ENCODE measurements around the gene NEK9. TPM values are rescaled to one million over a fixed set of nuclear protein-coding genes. Genes with fewer than 3 reads are reported as not detected.

Gene NEK9
- total RNA-seq, result 78.1 TPM
- long read RNA-seq, full-length matches to known transcripts, result 14 of 47 reads
- long read RNA-seq, partial matches to known transcripts, result 9 of 47 reads
- long read RNA-seq, other reads (novel, unspliced or antisense), result 24 of 47 reads

DNA sequence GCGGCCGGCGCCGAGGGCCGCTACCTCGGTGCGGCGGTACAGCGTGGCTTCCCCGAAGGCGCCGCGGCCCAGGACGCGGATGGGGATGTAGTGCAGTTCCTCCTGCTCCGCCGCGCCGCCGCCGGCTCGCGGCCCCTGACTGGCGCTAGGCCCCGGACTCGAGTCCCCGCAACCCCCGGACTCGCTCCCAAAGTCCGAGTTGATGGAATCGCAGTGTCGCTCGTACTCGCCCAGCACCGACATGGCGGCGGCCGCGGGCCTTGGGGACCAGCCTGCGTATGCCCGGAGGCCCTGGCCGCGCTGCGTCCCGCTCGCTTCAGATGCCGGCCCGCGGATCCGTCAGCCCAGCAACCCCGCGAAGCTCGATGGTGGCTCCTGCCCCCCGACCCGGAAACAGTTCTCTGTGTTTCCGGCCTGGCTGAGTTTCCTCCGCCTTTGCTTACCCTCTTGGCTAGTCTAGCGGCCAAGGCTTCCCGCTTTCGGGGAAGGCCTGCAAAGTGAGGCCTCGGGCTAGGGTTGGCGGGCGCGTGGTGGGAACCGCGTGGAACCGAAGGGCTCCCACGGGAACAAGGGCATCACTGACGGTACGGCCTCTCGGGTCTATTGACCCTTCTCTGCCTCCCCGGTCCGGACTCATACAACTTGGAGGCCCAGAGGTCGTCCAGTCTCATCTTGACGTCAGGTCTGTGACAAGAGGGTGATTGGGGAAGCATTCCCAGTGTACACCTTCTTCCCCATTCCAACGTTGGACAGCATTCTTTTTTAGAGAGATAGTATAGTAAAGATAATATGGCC lies at the start of gene NEK9:
Gene NEK9 (minus strand): TSS at position 370 of the 795 bp plus-strand sequence. CDS start 127 bp downstream, at position 243.
- H3K4me1 ChIP-seq, result peaks cover 31% of the 10 kb centered on the region
- peak; percentile 94 for DNase-seq
- peak within 1 kb of the TSS; percentile 82 for H3K4me3 ChIP-seq
- TF ChIP-seq, protein P1, sequence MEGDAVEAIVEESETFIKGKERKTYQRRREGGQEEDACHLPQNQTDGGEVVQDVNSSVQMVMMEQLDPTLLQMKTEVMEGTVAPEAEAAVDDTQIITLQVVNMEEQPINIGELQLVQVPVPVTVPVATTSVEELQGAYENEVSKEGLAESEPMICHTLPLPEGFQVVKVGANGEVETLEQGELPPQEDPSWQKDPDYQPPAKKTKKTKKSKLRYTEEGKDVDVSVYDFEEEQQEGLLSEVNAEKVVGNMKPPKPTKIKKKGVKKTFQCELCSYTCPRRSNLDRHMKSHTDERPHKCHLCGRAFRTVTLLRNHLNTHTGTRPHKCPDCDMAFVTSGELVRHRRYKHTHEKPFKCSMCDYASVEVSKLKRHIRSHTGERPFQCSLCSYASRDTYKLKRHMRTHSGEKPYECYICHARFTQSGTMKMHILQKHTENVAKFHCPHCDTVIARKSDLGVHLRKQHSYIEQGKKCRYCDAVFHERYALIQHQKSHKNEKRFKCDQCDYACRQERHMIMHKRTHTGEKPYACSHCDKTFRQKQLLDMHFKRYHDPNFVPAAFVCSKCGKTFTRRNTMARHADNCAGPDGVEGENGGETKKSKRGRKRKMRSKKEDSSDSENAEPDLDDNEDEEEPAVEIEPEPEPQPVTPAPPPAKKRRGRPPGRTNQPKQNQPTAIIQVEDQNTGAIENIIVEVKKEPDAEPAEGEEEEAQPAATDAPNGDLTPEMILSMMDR (IDR thresholded peaks at IDR 0.05), result no peak
- peak; percentile 97 for ATAC-seq
- intact Hi-C loops (cut with DNase I), result no loop called here
- H3K27ac ChIP-seq, result peak within 1 kb of the TSS; percentile 98
- H3K27me3 ChIP-seq, result no peaks in the 10 kb centered on the region
- H3K9me3 ChIP-seq, result no peaks in the 10 kb centered on the region
- peaks cover 10% of the 10 kb centered on the region for H3K36me3 ChIP-seq

DNA sequence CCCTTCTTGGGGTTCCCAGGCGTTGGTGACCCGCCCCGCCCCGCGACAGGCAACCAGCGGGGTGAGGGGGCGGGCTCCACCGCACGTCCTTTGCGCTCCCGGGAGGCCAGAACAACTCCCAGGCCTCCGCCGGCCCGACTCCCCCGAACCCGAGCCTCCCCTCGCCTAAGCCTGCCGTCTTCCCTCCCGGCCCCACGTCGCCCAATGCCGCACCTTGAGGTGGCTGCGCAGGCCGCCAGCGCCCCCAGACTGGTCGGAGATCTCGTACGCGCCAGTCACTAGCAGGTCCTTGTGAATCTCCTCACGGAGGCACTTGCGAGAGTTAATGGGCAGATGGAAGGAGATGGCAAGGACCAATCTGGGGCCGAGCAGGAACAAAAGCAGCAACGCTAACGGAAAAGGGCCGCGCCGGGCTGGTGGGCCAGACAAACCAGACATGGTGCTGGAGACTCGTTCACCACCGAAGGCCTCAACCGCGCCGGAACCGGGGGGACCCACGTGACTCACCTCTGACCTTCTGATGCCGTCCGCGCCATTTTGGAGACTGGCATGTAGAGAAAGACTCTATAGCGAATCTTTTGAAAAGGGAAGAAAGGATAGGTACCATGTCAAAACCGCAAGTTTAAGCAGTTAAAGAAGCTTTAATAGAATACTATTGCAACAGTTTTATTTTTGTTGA lies 49.4 kb upstream of the NEK9 start, which contains the start of gene TMED10:
Gene TMED10 (minus strand): TSS at position 471 of the 679 bp plus-strand sequence. CDS start 33 bp downstream, at position 438.
- peaks cover 18% of the 10 kb centered on the region for H3K4me1 ChIP-seq
- ATAC-seq (peak; percentile 92), DNase-seq (peak; percentile 94)
- peak within 1 kb of the TSS; percentile 98 for H3K27ac ChIP-seq
- H3K36me3 ChIP-seq, result no peaks in the 10 kb centered on the region
- intact Hi-C loops (cut with DNase I), result no loop called here
- TF ChIP-seq, protein P1 (IDR thresholded peaks at IDR 0.05), result no peak
- peak within 1 kb of the TSS; percentile 74 for H3K4me3 ChIP-seq
- no peaks in the 10 kb centered on the region for H3K9me3 ChIP-seq
- H3K27me3 ChIP-seq, result no peaks in the 10 kb centered on the region

DNA sequence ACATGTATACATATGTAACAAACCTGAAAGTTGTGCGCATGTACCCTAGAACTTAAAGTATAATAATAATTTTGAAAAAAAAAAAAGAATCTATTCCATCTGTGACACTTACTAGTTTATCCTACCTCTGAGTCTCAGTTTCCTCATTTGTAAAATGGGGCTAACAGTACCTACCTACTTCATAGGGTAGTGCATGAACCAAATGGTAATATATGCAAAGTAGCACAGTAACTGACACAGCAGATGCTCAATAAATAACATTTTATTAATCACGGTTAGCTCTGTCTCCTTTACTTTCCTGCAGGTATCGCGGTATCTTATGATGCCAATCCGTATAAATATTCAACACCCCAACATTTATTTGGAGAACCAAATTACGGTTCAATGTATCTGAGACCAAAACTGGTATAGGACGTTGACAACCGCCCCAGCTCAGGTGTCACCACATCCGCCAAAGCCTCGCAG lies 48.9 kb upstream of the NEK9 start:
- H3K27ac ChIP-seq, result peak overlapping the region; percentile 98
- TF ChIP-seq, protein P1 (IDR thresholded peaks at IDR 0.05), result no peak
- ATAC-seq (no peak), DNase-seq (no peak)
- H3K36me3 ChIP-seq, result no peaks in the 10 kb centered on the region
- peaks cover 21% of the 10 kb centered on the region for H3K4me1 ChIP-seq
- H3K27me3 ChIP-seq, result no peaks in the 10 kb centered on the region
- intact Hi-C loops (cut with DNase I), result no loop called here
- H3K4me3 ChIP-seq, result peak overlapping the region; percentile 74
- no peaks in the 10 kb centered on the region for H3K9me3 ChIP-seq

DNA sequence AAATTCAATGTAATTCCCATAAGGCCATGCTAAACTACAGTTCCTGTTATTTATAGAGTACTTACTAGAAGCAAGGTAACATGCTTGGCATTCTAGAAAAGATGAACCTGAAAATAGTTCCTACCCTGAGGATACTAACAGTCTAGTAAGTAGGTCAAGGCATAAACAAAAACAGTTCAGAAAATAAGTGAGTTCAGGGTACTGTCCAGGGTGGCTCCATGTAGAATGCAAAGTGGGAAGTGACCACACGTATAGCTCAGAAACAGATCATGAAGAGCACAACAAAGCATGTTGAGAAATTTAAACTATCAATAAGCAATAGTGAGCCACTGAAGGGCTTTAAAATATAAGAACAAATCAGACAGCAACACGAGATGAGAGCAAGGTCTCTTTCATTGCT lies 47.2 kb upstream of the NEK9 start:
- no peak for DNase-seq
- no peaks in the 10 kb centered on the region for H3K27me3 ChIP-seq
- H3K9me3 ChIP-seq, result no peaks in the 10 kb centered on the region
- no peak for ATAC-seq
- intact Hi-C loops (cut with DNase I), result no loop called here
- no peak overlapping the region for H3K27ac ChIP-seq
- TF ChIP-seq, protein P1 (IDR thresholded peaks at IDR 0.05), result no peak
- peaks cover 26% of the 10 kb centered on the region for H3K4me1 ChIP-seq
- H3K4me3 ChIP-seq, result no peak overlapping the region
- H3K36me3 ChIP-seq, result no peaks in the 10 kb centered on the region

DNA sequence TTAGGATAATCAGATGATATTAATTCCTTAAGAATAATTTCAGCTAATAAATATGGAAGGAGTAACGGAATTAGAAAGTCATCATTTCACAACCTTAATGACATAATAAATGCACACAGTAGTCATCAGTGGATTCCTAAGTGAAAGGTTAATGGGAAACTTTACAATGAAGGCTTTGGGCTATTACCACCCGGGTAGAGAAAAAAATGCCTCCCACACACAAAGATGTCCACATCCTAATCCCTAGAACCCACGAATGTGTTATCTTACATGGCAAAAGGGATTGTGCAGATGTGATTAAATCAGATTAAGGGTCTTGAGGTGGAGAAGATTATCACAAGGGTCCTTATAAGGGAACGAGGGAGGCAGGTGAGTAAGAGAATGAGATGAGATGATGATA lies 43.9 kb upstream of the NEK9 start:
- peak; percentile 45 for ATAC-seq
- peaks cover 55% of the 10 kb centered on the region for H3K4me1 ChIP-seq

More for the DNA sequence above, 43.9 kb upstream of the NEK9 start:
- Histone ChIP-seq H3K27me3 (no peaks in the 10 kb centered on the region), H3K27ac (no peak overlapping the region), H3K9me3 (no peaks in the 10 kb centered on the region), H3K4me3 (no peak overlapping the region), H3K36me3 (no peaks in the 10 kb centered on the region)
- TF ChIP-seq, protein P1 (IDR thresholded peaks at IDR 0.05), result no peak
- intact Hi-C loops (cut with DNase I), result no loop called here
- no peak for DNase-seq
